Heart right ventricle (tissue), 16 donors: ENCODE data around the gene PTBP3. TPM values are rescaled to one million over a fixed set of nuclear protein-coding genes. Genes with fewer than 3 reads are reported as not detected.

Source experiments
- ATAC-seq, 8 donors: fragments of 200-7000 bp; cut with Tn5 transposase; one replicate each; pipeline ENCODE4 v1.9.1; 2020; ENCODE audit warnings: mild to moderate bottlenecking in 8 of 8, moderate library complexity in 8 of 8, moderate number of reproducible peaks in 1 of 8
- DNase-seq, 2 donors: peaks; one replicate each; pipeline ENCODE4 v3.0.0-alpha.2; 2020
- H3K27ac ChIP-seq, 10 donors: fragments of 200-600 bp; sonication (generic) in 2 of 10; one replicate each; pipeline versions ENCODE4 v1.5.0 to v1.8.0; 2020 to 2022; ENCODE audit warnings: mild to moderate bottlenecking in 3 of 10
- H3K27me3 ChIP-seq, 7 donors: fragments of 200-600 bp; one replicate each; pipeline ENCODE4 v1.8.0; 2021 to 2022; ENCODE audit warnings: mild to moderate bottlenecking in 2 of 7
- H3K36me3 ChIP-seq, 9 donors: fragments of 200-600 bp; sonication (generic) in 1 of 9; one replicate each; pipeline versions ENCODE4 v1.5.0 to v1.8.0; 2020 to 2022; ENCODE audit warnings: mild to moderate bottlenecking in 2 of 9
- H3K4me1 ChIP-seq, 9 donors: fragments of 200-600 bp; sonication (generic) in 1 of 9; one replicate each; pipeline versions ENCODE4 v1.5.0 to v1.8.0; 2020 to 2022; ENCODE audit warnings: mild to moderate bottlenecking in 4 of 9
- H3K4me3 ChIP-seq, 10 donors: fragments of 200-600 bp; sonication (generic) in 2 of 10; one replicate each; pipeline versions ENCODE4 v1.5.0 to v1.8.0; 2020 to 2022; ENCODE audit warnings: mild to moderate bottlenecking in 7 of 10, moderate library complexity in 2 of 10
- H3K9me3 ChIP-seq, 11 donors: fragments of 200-600 bp in 10 of 11; sonication (generic) in 2 of 11; one replicate each; pipeline versions ENCODE4 v1.5.0 to v1.8.0; 2013 to 2022; ENCODE audit warnings: mild to moderate bottlenecking in 2 of 11, control low read depth in 1 of 11, moderate library complexity in 1 of 11
- WGBS, 2 donors: extraction: QIAGEN DNeasy Blood & Tissue Kit; methylation state at CpG; one replicate each; pipeline ENCODE4 v1.1.7; 2013; ENCODE audit warnings: inconsistent platforms in 1 of 2; 5-methylcytosine and 5-hydroxymethylcytosine counted together
- intact Hi-C, 10 donors: fragments of 100-400 bp; cut with DNase I; formaldehyde crosslinking; loops; one replicate each; pipeline versions ENCODE4 v1.11.1 to v1.14.2; 2022
- polyA plus RNA-seq, 2 donors: library from polyadenylated mRNA; stranded (reverse); fragments of 200-250 nt; gene quantifications; one replicate each; pipeline ENCODE4 v1.2.3, GENCODE V29; 2013
- total RNA-seq, 10 donors: library from RNA; stranded (reverse); fragmentation: NEBNext Ultra II Directional in 3 of 10; extraction: Animal tissue kit (Norgen Biotek cat#: 25700) in 3 of 10; gene quantifications; one replicate each; pipeline versions ENCODE4 v1.2.1 to v1.2.4, GENCODE V29; 2021 to 2023
- TF ChIP-seq, protein P1 (sequence below), 9 donors: fragments of 200-600 bp; sonication (generic) in 2 of 9; IDR thresholded peaks; one replicate each; pipeline versions ENCODE4 v1.5.0 to v1.8.0; 2021 to 2022; ENCODE audit warnings: antibody characterized with exemption in 9 of 9, mild to moderate bottlenecking in 5 of 9, moderate library complexity in 1 of 9
- donor health status: Arrhythmogenic right ventricular cardiomyopathy.
- donor health status: ischemic (EF 13 %, LVEDD 7.1; RV severe dilation, severe dysfunction).
- donor health status: healthy with polysubstance abuse.
- donor health status: DM: no; HTN: yes; CAD: no.
- donor health status: DM: no; HTN: no; CAD: no.
- donor health status: ischemic (EF 25% LVEDD 6.9; RV normal size, moderate dysfunction).
- donor health status: ischemic (EF 25% LVEDD 5.7; RV mildly dilated, moderate dysfunction).
- donor health status: healthy.
- donor health status: DM: yes; HTN: yes; CAD: no.
- donor health status: Ischemic cardiomyopathy.
- donor health status: ischemic (EF 35%, LVEDD 5.7; RV mildly dilated, moderate dysfunction).
- donor health status: nonischemic (EF 11% LVEDD 7.7; RV severe dilation, severe dysfunction).
- donor health status: DM: yes; HTN: yes; CAD: no.
- donor health status: PGD.
- donor health status: ischemic (EF 29% LVEDD 5.4; RV normal size, mild dysfunction).
- donor health status: nonischemic (EF 23%, LVEDD 6.1; RV moderate dilation, normal function).

The PTBP3 gene
- total and polyA plus RNA-seq, 12 donors = 3.7 to 35.5 (median 15.7) TPM

DNA sequence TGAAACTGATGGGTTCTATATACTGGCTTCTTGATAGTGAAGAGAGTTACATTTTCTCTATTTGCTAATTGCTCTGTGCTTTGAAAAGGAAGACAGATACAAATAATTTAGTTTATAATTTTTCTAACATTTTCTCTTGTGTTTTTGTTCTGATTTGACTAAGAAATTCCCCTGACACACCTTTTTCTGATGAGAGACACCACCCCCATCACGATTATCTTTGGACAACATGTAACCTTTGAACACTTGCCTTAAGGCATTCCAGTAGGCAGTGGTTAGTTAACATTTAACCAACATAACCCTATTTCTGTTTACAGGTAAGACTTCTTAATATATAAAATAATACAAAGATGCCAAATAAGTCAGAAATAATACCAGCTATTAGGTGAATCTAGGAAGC, 4.1 kb upstream of the PTBP3 start:
- TF ChIP-seq, protein P1, sequence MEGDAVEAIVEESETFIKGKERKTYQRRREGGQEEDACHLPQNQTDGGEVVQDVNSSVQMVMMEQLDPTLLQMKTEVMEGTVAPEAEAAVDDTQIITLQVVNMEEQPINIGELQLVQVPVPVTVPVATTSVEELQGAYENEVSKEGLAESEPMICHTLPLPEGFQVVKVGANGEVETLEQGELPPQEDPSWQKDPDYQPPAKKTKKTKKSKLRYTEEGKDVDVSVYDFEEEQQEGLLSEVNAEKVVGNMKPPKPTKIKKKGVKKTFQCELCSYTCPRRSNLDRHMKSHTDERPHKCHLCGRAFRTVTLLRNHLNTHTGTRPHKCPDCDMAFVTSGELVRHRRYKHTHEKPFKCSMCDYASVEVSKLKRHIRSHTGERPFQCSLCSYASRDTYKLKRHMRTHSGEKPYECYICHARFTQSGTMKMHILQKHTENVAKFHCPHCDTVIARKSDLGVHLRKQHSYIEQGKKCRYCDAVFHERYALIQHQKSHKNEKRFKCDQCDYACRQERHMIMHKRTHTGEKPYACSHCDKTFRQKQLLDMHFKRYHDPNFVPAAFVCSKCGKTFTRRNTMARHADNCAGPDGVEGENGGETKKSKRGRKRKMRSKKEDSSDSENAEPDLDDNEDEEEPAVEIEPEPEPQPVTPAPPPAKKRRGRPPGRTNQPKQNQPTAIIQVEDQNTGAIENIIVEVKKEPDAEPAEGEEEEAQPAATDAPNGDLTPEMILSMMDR (IDR thresholded peaks at IDR 0.05) = no peak

DNA sequence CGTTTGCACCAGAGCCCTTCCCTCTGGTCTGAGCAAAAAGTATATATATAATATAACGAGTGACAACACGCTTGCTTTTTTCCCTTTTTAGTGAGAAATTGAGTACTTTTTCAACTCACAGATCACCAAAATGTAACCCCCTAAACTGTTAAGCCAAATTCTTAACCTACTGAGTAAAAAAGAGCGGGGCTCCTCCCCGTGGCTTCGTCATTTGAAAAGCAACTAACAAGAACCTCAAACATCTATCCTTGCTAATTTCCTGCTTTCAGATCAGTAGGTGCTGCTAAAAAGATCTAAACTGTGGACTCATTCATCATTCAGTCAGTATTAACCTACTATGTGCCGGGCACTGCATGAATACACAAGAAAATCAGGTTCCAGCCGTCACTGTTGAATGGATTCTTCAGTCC, 1.0 kb upstream of the PTBP3 start:
- H3K27ac ChIP-seq = peak overlapping the region in 9 of 10 donors; percentile 85 to 100 (median 99)
- H3K9me3 ChIP-seq = no peaks in the 10 kb centered on the region
- intact Hi-C loops = loop anchor here in 6 of 10 donors (5.0 to 10.0 kb wide), 7 partner anchors 160 to 440 kb away; partner anchors contain the start of genes UGCG (in 3 of the 6) and SUSD1 (in 1 of the 6)
- H3K4me3 ChIP-seq = peak overlapping the region in 9 of 10 donors; percentile 52 to 97 (median 90)
- no peaks in the 10 kb centered on the region for H3K36me3 ChIP-seq
- no peak for DNase-seq
- no peak for ATAC-seq
- TF ChIP-seq, protein P1 (IDR thresholded peaks at IDR 0.05) = no peak
- H3K4me1 ChIP-seq = peaks cover 0 to 34% (median 17%) of the 10 kb centered on the region in 9 donors
- no peaks in the 10 kb centered on the region for H3K27me3 ChIP-seq
- 29 to 30% methylated on average over 8 of the region's 8 CpGs for WGBS, 2 donors

More for the DNA sequence above, 4.1 kb upstream of the PTBP3 start:
- Histone ChIP-seq H3K9me3 (no peaks in the 10 kb centered on the region), H3K27me3 (no peaks in the 10 kb centered on the region), H3K4me1 (peaks cover 0 to 11% (median 6%) of the 10 kb centered on the region in 9 donors), H3K36me3 (no peaks in the 10 kb centered on the region), H3K27ac (no peak overlapping the region), H3K4me3 (no peak overlapping the region)
- WGBS, 2 donors = 74 to 81% methylated on average over 1 of the region's 1 CpG
- no peak for ATAC-seq
- DNase-seq = no peak
- intact Hi-C loops = loop anchor here in 2 of 10 donors (10.0 kb wide), 2 partner anchors 163 to 443 kb away; partner anchors contain the start of genes SUSD1 (in 1 of the 2) and UGCG (in 1 of the 2)

DNA sequence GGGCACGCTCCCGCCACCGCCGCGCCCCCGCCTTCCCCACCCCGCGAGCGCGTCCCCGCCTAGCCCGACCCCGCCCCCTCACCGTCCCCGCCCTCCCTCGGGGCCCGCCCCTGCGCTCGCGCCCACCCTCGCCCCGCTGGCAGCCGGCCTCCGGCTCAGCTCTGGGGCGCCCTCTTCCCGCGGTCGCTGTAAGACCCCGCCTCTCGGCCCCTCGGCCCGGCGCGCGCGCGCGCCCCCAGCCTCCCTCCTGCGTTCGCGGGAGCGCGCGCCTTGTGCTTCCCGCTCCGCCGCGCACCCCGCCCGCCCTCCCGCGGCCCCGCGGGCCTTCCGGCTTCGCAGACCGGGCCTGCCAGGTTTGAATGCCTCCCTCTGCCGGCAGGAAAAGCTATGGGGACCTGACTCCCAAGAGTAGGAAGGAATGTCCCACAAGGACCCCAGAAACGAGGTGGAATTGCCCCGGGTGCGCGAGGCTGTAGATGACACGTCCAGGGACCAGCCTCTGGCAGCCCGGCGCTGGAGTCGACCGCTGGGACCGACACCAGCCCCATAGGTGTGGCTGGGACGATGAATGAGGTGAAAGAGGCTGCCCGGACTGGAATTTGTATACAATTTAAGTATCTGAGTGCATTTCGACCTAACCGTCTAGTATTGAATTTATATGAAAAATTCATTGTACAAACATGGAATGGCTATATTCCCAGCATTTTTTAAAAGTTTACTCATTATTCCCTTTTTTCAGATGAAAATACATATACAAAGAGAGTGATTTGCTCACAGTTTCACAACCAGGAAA, 416 bp upstream of the PTBP3 start:
- Histone ChIP-seq H3K36me3 (no peaks in the 10 kb centered on the region), H3K27me3 (no peaks in the 10 kb centered on the region), H3K27ac (peak overlapping the region; percentile 98 to 100 (median 99)), H3K4me3 (peak overlapping the region; percentile 72 to 99 (median 90)), H3K4me1 (peaks cover 0 to 38% (median 17%) of the 10 kb centered on the region in 9 donors), H3K9me3 (no peaks in the 10 kb centered on the region)
- ATAC-seq = peak; percentile 94 to 98 (median 97)
- intact Hi-C loops = loop anchor here in 6 of 10 donors (2.0 to 10.0 kb wide), 8 partner anchors 159 to 439 kb away; partner anchors contain the start of genes UGCG (in 4 of the 6) and SUSD1 (in 1 of the 6)
- WGBS, 2 donors = 1% methylated on average over 49 to 72 of the region's 72 CpGs
- DNase-seq = peak; percentile 94 to 97
- TF ChIP-seq, protein P1 (IDR thresholded peaks at IDR 0.05) = peak; percentile 35 to 75 (median 59)

DNA sequence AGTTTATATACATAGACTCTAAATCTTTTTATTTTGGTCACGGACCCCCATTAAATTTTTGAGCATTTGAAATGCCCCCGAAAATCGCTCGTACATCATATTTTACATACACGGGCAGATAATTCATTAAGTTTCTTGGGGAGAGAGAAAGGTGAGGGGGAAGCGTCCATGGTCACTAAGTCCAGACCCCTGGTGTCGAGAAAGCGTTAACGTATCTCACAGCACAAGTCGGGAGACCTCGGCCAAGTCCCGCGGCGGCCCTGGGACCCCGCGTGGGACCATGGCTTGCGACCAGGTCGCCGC, 794 bp downstream of the PTBP3 start:
- H3K27me3 ChIP-seq = no peaks in the 10 kb centered on the region
- WGBS, 2 donors = 0% methylated on average over 19 of the region's 19 CpGs
- H3K27ac ChIP-seq = peak overlapping the region; percentile 98 to 100 (median 99)
- TF ChIP-seq, protein P1 (IDR thresholded peaks at IDR 0.05) = peak in 2 of 9 donors; percentile 7 to 12
- H3K4me1 ChIP-seq = peaks cover 0 to 50% (median 18%) of the 10 kb centered on the region in 9 donors
- ATAC-seq (no peak), DNase-seq (no peak)
- intact Hi-C loops = loop anchor here in 6 of 10 donors (2.0 to 10.0 kb wide), 8 partner anchors 158 to 438 kb away; partner anchors contain the start of genes UGCG (in 4 of the 6) and SUSD1 (in 1 of the 6)
- H3K36me3 ChIP-seq = no peaks in the 10 kb centered on the region
- H3K4me3 ChIP-seq = peak overlapping the region; percentile 72 to 99 (median 90)
- H3K9me3 ChIP-seq = no peaks in the 10 kb centered on the region
